ENCODE results near the gene THTPA. TPM values are rescaled to one million over a fixed set of nuclear protein-coding genes. Genes with fewer than 3 reads are reported as not detected.

Gene THTPA
- total RNA-seq, result 14.6 and 19.9 TPM in 2 replicates

GRCh38 chr14:23555882-23556699 is at the start of gene THTPA:
TSS of gene THTPA (plus strand) at chr14:23556271. CDS start at chr14:23556758, 487 bp downstream.

GRCh38 chr14:23551266-23552028 is 4.6 kb upstream of the THTPA start, which contains the start of gene ZFHX2:
TSS of gene ZFHX2 (minus strand) at chr14:23551765. CDS start at chr14:23535325, 16,440 bp downstream.

GRCh38 chr14:23567186-23568020 is 11.3 kb downstream of the THTPA start, which contains the start of gene AP1G2:
TSS of gene AP1G2 (minus strand) at chr14:23567791. CDS start at chr14:23567314, 477 bp downstream.

GRCh38 chr14:23578560-23579310 is 22.7 kb downstream of the THTPA start, which contains the start of gene JPH4:
TSS of gene JPH4 (minus strand) at chr14:23578790. CDS start at chr14:23577453, 1,337 bp downstream.

Other genes with a start within 250 kb of the THTPA start
- gene BCL2L2, start 249.4 kb upstream of the THTPA start, total RNA-seq, result 18.3 and 24.6 TPM in 2 replicates
- gene PABPN1, start 234.8 kb upstream of the THTPA start, total RNA-seq, result 54.5 and 74.8 TPM in 2 replicates
- 0.76 and 1.6 TPM in 2 replicates for gene SLC22A17, start 203.4 kb upstream of the THTPA start, total RNA-seq
- not detected in 2 replicates for gene EFS, start 191.1 kb upstream of the THTPA start, total RNA-seq
- gene IL25, start 183.5 kb upstream of the THTPA start, total RNA-seq, result not detected in 2 replicates
- not detected in 2 replicates for gene CMTM5, start 179.2 kb upstream of the THTPA start, total RNA-seq
- gene MYH6, start 148.0 kb upstream of the THTPA start, total RNA-seq, result not detected in 2 replicates
- gene MYH7, start 120.6 kb upstream of the THTPA start, total RNA-seq, result not detected in 2 replicates
- gene NGDN, start 86.6 kb upstream of the THTPA start, total RNA-seq, result 29.4 and 42.5 TPM in 2 replicates
- gene ZFHX2, start 4.5 kb upstream of the THTPA start, total RNA-seq, result 0.57 and 0.65 TPM in 2 replicates
- gene AP1G2, start 11.5 kb downstream of the THTPA start, total RNA-seq, result 18.6 and 19.6 TPM in 2 replicates
- gene JPH4, start 22.5 kb downstream of the THTPA start, total RNA-seq, result not detected in 2 replicates
- 0.38 TPM in 1 of 2 replicates, not detected in the other for gene DHRS2, start 80.1 kb downstream of the THTPA start, total RNA-seq